H9 (cell line): ENCODE data around the gene UNC79. TPM values are rescaled to one million over a fixed set of nuclear protein-coding genes. Genes with fewer than 3 reads are reported as not detected.

ENCODE experiments used
- DNase-seq: peaks from one replicate; pipeline ENCODE4 v3.0.0-alpha.2; 2017
- H2AFZ ChIP-seq: one replicate; pipeline ENCODE4 v1.6.1; 2013; ENCODE audit warnings: mild to moderate bottlenecking, low read length, control low read depth, moderate library complexity
- H2AK5ac ChIP-seq: 2 replicates; pipeline ENCODE4 v1.6.1; 2013; ENCODE audit warnings: low read length, control low read depth, mixed read lengths; ENCODE audit not compliant: insufficient read length
- H2BK120ac ChIP-seq: one replicate; pipeline ENCODE4 v1.6.1; 2013; ENCODE audit warnings: low read depth, mild to moderate bottlenecking, low read length, control low read depth, inconsistent platforms; ENCODE audit not compliant: poor library complexity, severe bottlenecking
- H2BK12ac ChIP-seq: 2 replicates; pipeline ENCODE4 v1.6.1; 2013; ENCODE audit warnings: low read length, control low read depth, mixed read lengths, low read depth; ENCODE audit not compliant: insufficient read length
- H2BK15ac ChIP-seq: 2 replicates; pipeline ENCODE4 v1.6.1; 2013; ENCODE audit warnings: low read depth, low read length, control low read depth
- H2BK20ac ChIP-seq: one replicate; pipeline ENCODE4 v1.6.1; 2013; ENCODE audit warnings: low read depth, mild to moderate bottlenecking, low read length, control low read depth, inconsistent platforms; ENCODE audit not compliant: poor library complexity, severe bottlenecking
- H2BK5ac ChIP-seq: 2 replicates; pipeline ENCODE4 v1.6.1; 2013; ENCODE audit warnings: low read length, control low read depth, mixed read lengths; ENCODE audit not compliant: insufficient read length
- H3K14ac ChIP-seq: 2 replicates; pipeline ENCODE4 v1.6.1; 2013; ENCODE audit warnings: low read length, control low read depth; ENCODE audit not compliant: insufficient read depth
- H3K18ac ChIP-seq: 2 replicates; pipeline ENCODE4 v1.6.1; 2013; ENCODE audit warnings: low read depth, mild to moderate bottlenecking, mixed read lengths, low read length, control low read depth; ENCODE audit not compliant: insufficient read length
- H3K23ac ChIP-seq: 2 replicates; pipeline ENCODE4 v1.6.1; 2013; ENCODE audit warnings: low read length, control low read depth, mixed read lengths, low read depth; ENCODE audit not compliant: insufficient read length
- H3K23me2 ChIP-seq: 2 replicates; pipeline ENCODE4 v1.6.1; 2013; ENCODE audit warnings: low read depth, mild to moderate bottlenecking, mixed read lengths, low read length, control low read depth; ENCODE audit not compliant: insufficient read length, poor library complexity, severe bottlenecking
- H3K27ac ChIP-seq: 2 replicates; pipeline ENCODE4 v1.5.1; 2013; ENCODE audit warnings: low read length, control low read depth, mixed read lengths, low read depth; ENCODE audit not compliant: insufficient read length
- H3K27me3 ChIP-seq: 2 replicates; pipeline ENCODE4 v1.6.1; 2013; ENCODE audit warnings: low read length, control low read depth, inconsistent platforms; ENCODE audit not compliant: insufficient read depth
- H3K4ac ChIP-seq: 2 replicates; pipeline ENCODE4 v1.6.1; 2013; ENCODE audit warnings: low read depth, mild to moderate bottlenecking, control low read depth, inconsistent platforms, low read length, moderate library complexity
- H3K4me1 ChIP-seq: 2 replicates; pipeline ENCODE4 v1.6.1; 2013; ENCODE audit warnings: low read length, control low read depth, inconsistent platforms; ENCODE audit not compliant: insufficient read depth
- H3K4me2 ChIP-seq: 2 replicates; pipeline ENCODE4 v1.6.1; 2013; ENCODE audit warnings: low read length, control low read depth, mixed read lengths; ENCODE audit not compliant: insufficient read length, insufficient read depth
- H3K56ac ChIP-seq: 2 replicates; pipeline ENCODE4 v1.6.1; 2013; ENCODE audit warnings: low read depth, mild to moderate bottlenecking, mixed read lengths, low read length, control low read depth; ENCODE audit not compliant: insufficient read length
- H3K79me1 ChIP-seq: 2 replicates; pipeline ENCODE4 v1.6.1; 2013; ENCODE audit warnings: low read depth, mild to moderate bottlenecking, moderate library complexity, low read length, control low read depth, inconsistent platforms; ENCODE audit not compliant: insufficient read depth, poor library complexity, severe bottlenecking
- H3K79me2 ChIP-seq: 2 replicates; pipeline ENCODE4 v1.6.1; 2013; ENCODE audit warnings: low read length, control low read depth, inconsistent platforms; ENCODE audit not compliant: insufficient read depth
- H3K9ac ChIP-seq: 2 replicates; pipeline ENCODE4 v1.6.1; 2013; ENCODE audit warnings: low read length, control low read depth, mixed read lengths; ENCODE audit not compliant: insufficient read length; ENCODE audit errors: extremely low read depth
- H3K9me3 ChIP-seq: one replicate; pipeline ENCODE4 v1.6.1; 2013; ENCODE audit warnings: low read depth, low read length, inconsistent platforms; ENCODE audit not compliant: control insufficient read depth
- H3T11ph ChIP-seq: one replicate; pipeline ENCODE4 v1.6.1; 2013; ENCODE audit warnings: mild to moderate bottlenecking, low read length, control low read depth, inconsistent platforms
- H4K20me1 ChIP-seq: one replicate; pipeline ENCODE4 v1.6.1; 2013; ENCODE audit not compliant: control insufficient read depth, insufficient read length, insufficient read depth
- H4K5ac ChIP-seq: 2 replicates; pipeline ENCODE4 v1.6.1; 2013; ENCODE audit warnings: low read depth, mild to moderate bottlenecking, mixed read lengths, low read length, control low read depth; ENCODE audit not compliant: insufficient read length
- H4K8ac ChIP-seq: replicated peaks from 2 replicates; pipeline ENCODE4 v1.6.1; 2013; ENCODE audit warnings: low read length, control low read depth, mixed read lengths, low read depth; ENCODE audit not compliant: insufficient read length
- H4K91ac ChIP-seq: 2 replicates; pipeline ENCODE4 v1.6.1; 2013; ENCODE audit warnings: low read depth, mild to moderate bottlenecking, moderate library complexity, mixed read lengths, low read length, control low read depth; ENCODE audit not compliant: insufficient read length
- H3K27ac Mint-ChIP-seq, 3 experiments: 2 replicates in 2 of 3; 3 replicates in 1 of 3; pipeline ENCODE4 v1.8.0; 2020 to 2021; ENCODE audit warnings: mixed read lengths in 3 of 3, mild to moderate bottlenecking in 1 of 3, moderate library complexity in 1 of 3
- H3K27me3 Mint-ChIP-seq: 2 replicates; pipeline ENCODE4 v1.8.0; 2021; ENCODE audit warnings: low read depth, mild to moderate bottlenecking, moderate library complexity, mixed read lengths
- H3K36me3 Mint-ChIP-seq, 3 experiments: 2 replicates in 2 of 3; 3 replicates in 1 of 3; pipeline ENCODE4 v1.8.0; 2020 to 2021; ENCODE audit warnings: low read depth in 3 of 3, mixed read lengths in 3 of 3; ENCODE audit not compliant: insufficient read depth in 1 of 3
- H3K4me1 Mint-ChIP-seq, 2 experiments: 2 replicates each; pipeline ENCODE4 v1.8.0; 2020; ENCODE audit warnings: mixed read lengths in 2 of 2
- H3K4me3 Mint-ChIP-seq, 2 experiments: 2 replicates in 1 of 2; 3 replicates in 1 of 2; pipeline ENCODE4 v1.8.0; 2020 to 2021; ENCODE audit warnings: mild to moderate bottlenecking in 2 of 2, mixed read lengths in 2 of 2, moderate library complexity in 1 of 2
- H3K9me3 Mint-ChIP-seq, 2 experiments: 2 replicates in 1 of 2; 3 replicates in 1 of 2; pipeline ENCODE4 v1.8.0; 2020; ENCODE audit warnings: mild to moderate bottlenecking in 2 of 2, mixed read lengths in 2 of 2, moderate library complexity in 1 of 2
- WGBS: extraction: QIAGEN DNeasy Blood & Tissue Kit; methylation state at CpG from one replicate; pipeline ENCODE4 v1.1.7; 2013; ENCODE audit warnings: missing lambda C conversion rate, low lambda C conversion rate, mixed read lengths; ENCODE audit not compliant: insufficient read length; ENCODE audit errors: extremely low coverage; 5-methylcytosine and 5-hydroxymethylcytosine counted together
- total RNA-seq: library from RNA; stranded (reverse); gene quantifications from 2 replicates; pipeline ENCODE4 v1.2.1, GENCODE V29; 2021
- TF ChIP-seq, protein P1 (sequence below): fragments of 200-600 bp; sonication (generic); conservative IDR thresholded peaks from 3 replicates; pipeline ENCODE4 v1.8.0; 2021; ENCODE audit warnings: antibody characterized with exemption, mild to moderate bottlenecking

UNC79 gene
- total RNA-seq, 1 experiment from 2014 or later = 3.0 TPM

- H3K23ac ChIP-seq = no peak overlapping the region
- Mint-ChIP-seq H3K27ac (no peak overlapping the region), H3K4me1 (peaks cover 15 to 23% of the 10 kb centered on the region in 2 experiments), H3K27me3 (no peaks in the 10 kb centered on the region), H3K9me3 (no peaks in the 10 kb centered on the region), H3K36me3 (no peaks in the 10 kb centered on the region; a peak in 1 of 7 replicates), H3K4me3 (no peak overlapping the region)
- H3K4ac ChIP-seq = no peak overlapping the region
- no peak overlapping the region; the same call in 1 of the 2 replicates for H3K14ac ChIP-seq
- no peak overlapping the region for H3K18ac ChIP-seq
- no peak overlapping the region for H3K4me2 ChIP-seq
- H3K23me2 ChIP-seq = no peaks in the 10 kb centered on the region
- H3K9me3 ChIP-seq = no peaks in the 10 kb centered on the region
- no peaks in the 10 kb centered on the region for H3K79me2 ChIP-seq
- H3K79me1 ChIP-seq = no peaks in the 10 kb centered on the region
- DNase-seq = no peak
- no CpG with 5 or more reads among the region's 8 CpGs for WGBS
- H3K27ac ChIP-seq = no peak overlapping the region
- no peak overlapping the region for H3K56ac ChIP-seq
- no peak overlapping the region for H2AFZ ChIP-seq
- no peak overlapping the region for H3T11ph ChIP-seq
- no peak overlapping the region for H2BK12ac ChIP-seq
- no peak overlapping the region for H2BK20ac ChIP-seq
- H4K5ac ChIP-seq = no peak overlapping the region
- H3K27me3 ChIP-seq = no peaks in the 10 kb centered on the region
- H2AK5ac ChIP-seq = no peak overlapping the region
- H2BK120ac ChIP-seq = no peak overlapping the region
- H4K91ac ChIP-seq = no peak overlapping the region
- H4K8ac ChIP-seq = no peak overlapping the region
- no peaks in the 10 kb centered on the region for H3K4me1 ChIP-seq
- no peak overlapping the region for H3K9ac ChIP-seq
- no peak overlapping the region for H2BK15ac ChIP-seq
- no peak overlapping the region for H2BK5ac ChIP-seq
- H4K20me1 ChIP-seq = no peaks in the 10 kb centered on the region
- TF ChIP-seq, protein P1, sequence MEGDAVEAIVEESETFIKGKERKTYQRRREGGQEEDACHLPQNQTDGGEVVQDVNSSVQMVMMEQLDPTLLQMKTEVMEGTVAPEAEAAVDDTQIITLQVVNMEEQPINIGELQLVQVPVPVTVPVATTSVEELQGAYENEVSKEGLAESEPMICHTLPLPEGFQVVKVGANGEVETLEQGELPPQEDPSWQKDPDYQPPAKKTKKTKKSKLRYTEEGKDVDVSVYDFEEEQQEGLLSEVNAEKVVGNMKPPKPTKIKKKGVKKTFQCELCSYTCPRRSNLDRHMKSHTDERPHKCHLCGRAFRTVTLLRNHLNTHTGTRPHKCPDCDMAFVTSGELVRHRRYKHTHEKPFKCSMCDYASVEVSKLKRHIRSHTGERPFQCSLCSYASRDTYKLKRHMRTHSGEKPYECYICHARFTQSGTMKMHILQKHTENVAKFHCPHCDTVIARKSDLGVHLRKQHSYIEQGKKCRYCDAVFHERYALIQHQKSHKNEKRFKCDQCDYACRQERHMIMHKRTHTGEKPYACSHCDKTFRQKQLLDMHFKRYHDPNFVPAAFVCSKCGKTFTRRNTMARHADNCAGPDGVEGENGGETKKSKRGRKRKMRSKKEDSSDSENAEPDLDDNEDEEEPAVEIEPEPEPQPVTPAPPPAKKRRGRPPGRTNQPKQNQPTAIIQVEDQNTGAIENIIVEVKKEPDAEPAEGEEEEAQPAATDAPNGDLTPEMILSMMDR = no peak
These were observed 314.1 kb downstream of the UNC79 start for GRCh38 chr14:93744876-93745275.
